Measurements from ENCODE around the gene ARG1.
"Not testable (repeated sequence)": the region's sequence is repeated elsewhere in the genome, so short reads cannot be mapped to it uniquely, and the experiment has no call there.

ARG1 gene

GRCh38 chr6:131572686-131573415, at the start of gene ARG1:
ARG1 (plus strand) TSS chr6:131573226; CDS start chr6:131573283, 57 bp downstream.
- no peaks in the 10 kb centered on the region for H3K9me3 Mint-ChIP-seq
- H3K36me3 Mint-ChIP-seq (ENCODE audit: low read depth): peaks cover 32% of the 10 kb centered on the region
- H3K27ac Mint-ChIP-seq: no peak within 1 kb of the TSS

GRCh38 chr6:131523988-131524673, 48.9 kb upstream of the ARG1 start:
- no peak overlapping the region for H3K4me3 Mint-ChIP-seq
- DNase-seq: no peak
- H3K9me3 Mint-ChIP-seq: no peaks in the 10 kb centered on the region
- no peaks in the 10 kb centered on the region for H3K36me3 Mint-ChIP-seq (ENCODE audit: low read depth)
- peaks cover 24% of the 10 kb centered on the region for H3K4me1 Mint-ChIP-seq (ENCODE audit: low read depth)
- H3K27me3 Mint-ChIP-seq: no peaks in the 10 kb centered on the region
- no peak overlapping the region for H3K27ac Mint-ChIP-seq

More at GRCh38 chr6:131572686-131573415, at the start of gene ARG1:
- H3K4me3 Mint-ChIP-seq: no peak within 1 kb of the TSS
- no peak for DNase-seq
- peaks cover 7% of the 10 kb centered on the region for H3K4me1 Mint-ChIP-seq (ENCODE audit: low read depth)
- H3K27me3 Mint-ChIP-seq: no peaks in the 10 kb centered on the region

GRCh38 chr6:131524695-131525336, 48.2 kb upstream of the ARG1 start:
- H3K9me3 Mint-ChIP-seq: no peaks in the 10 kb centered on the region
- no peaks in the 10 kb centered on the region for H3K27me3 Mint-ChIP-seq
- DNase-seq: peak; percentile 31
- no peaks in the 10 kb centered on the region for H3K36me3 Mint-ChIP-seq (ENCODE audit: low read depth)
- no peak overlapping the region for H3K27ac Mint-ChIP-seq
- peaks cover 25% of the 10 kb centered on the region for H3K4me1 Mint-ChIP-seq (ENCODE audit: low read depth)
- H3K4me3 Mint-ChIP-seq: no peak overlapping the region

GRCh38 chr6:131530936-131531335, 42.1 kb upstream of the ARG1 start:
- not testable (repeated sequence) for H3K27ac Mint-ChIP-seq; H3K4me3 Mint-ChIP-seq; H3K36me3 Mint-ChIP-seq (ENCODE audit: low read depth); DNase-seq; H3K9me3 Mint-ChIP-seq; H3K27me3 Mint-ChIP-seq
- peaks cover 59% of the 10 kb centered on the region for H3K4me1 Mint-ChIP-seq (ENCODE audit: low read depth)

GRCh38 chr6:131531681-131532080, 41.3 kb upstream of the ARG1 start:
- not testable (repeated sequence) for H3K4me3 Mint-ChIP-seq; DNase-seq; H3K9me3 Mint-ChIP-seq; H3K27me3 Mint-ChIP-seq; H3K36me3 Mint-ChIP-seq (ENCODE audit: low read depth); H3K27ac Mint-ChIP-seq
- peaks cover 58% of the 10 kb centered on the region for H3K4me1 Mint-ChIP-seq (ENCODE audit: low read depth)

GRCh38 chr6:131532580-131533039, 40.4 kb upstream of the ARG1 start:
- H3K27ac Mint-ChIP-seq: peak overlapping the region; percentile 88
- peaks cover 54% of the 10 kb centered on the region for H3K4me1 Mint-ChIP-seq (ENCODE audit: low read depth)
- peak overlapping the region; percentile 27 for H3K4me3 Mint-ChIP-seq

GRCh38 chr6:131538615-131539014, 34.4 kb upstream of the ARG1 start:
- not testable (repeated sequence) for H3K27me3 Mint-ChIP-seq; H3K4me1 Mint-ChIP-seq (ENCODE audit: low read depth); DNase-seq; H3K9me3 Mint-ChIP-seq; H3K36me3 Mint-ChIP-seq (ENCODE audit: low read depth); H3K27ac Mint-ChIP-seq; H3K4me3 Mint-ChIP-seq

More at GRCh38 chr6:131532580-131533039, 40.4 kb upstream of the ARG1 start:
- H3K9me3 Mint-ChIP-seq: no peaks in the 10 kb centered on the region
- H3K27me3 Mint-ChIP-seq: no peaks in the 10 kb centered on the region
- DNase-seq: peak; percentile 63
- H3K36me3 Mint-ChIP-seq (ENCODE audit: low read depth): no peaks in the 10 kb centered on the region

GRCh38 chr6:131545317-131545716, 27.7 kb upstream of the ARG1 start:
- Mint-ChIP-seq H3K9me3 (no peaks in the 10 kb centered on the region), H3K36me3 (ENCODE audit: low read depth) (no peaks in the 10 kb centered on the region), H3K27me3 (no peaks in the 10 kb centered on the region), H3K4me1 (ENCODE audit: low read depth) (no peaks in the 10 kb centered on the region), H3K4me3 (no peak overlapping the region), H3K27ac (no peak overlapping the region)
- DNase-seq: no peak

GRCh38 chr6:131547488-131547887, 25.5 kb upstream of the ARG1 start:
- Mint-ChIP-seq H3K9me3 (no peaks in the 10 kb centered on the region), H3K27ac (no peak overlapping the region), H3K4me3 (no peak overlapping the region), H3K4me1 (ENCODE audit: low read depth) (no peaks in the 10 kb centered on the region), H3K27me3 (no peaks in the 10 kb centered on the region), H3K36me3 (ENCODE audit: low read depth) (no peaks in the 10 kb centered on the region)
- no peak for DNase-seq

GRCh38 chr6:131548441-131548840, 24.6 kb upstream of the ARG1 start:
- Mint-ChIP-seq H3K27ac (no peak overlapping the region), H3K4me1 (ENCODE audit: low read depth) (no peaks in the 10 kb centered on the region), H3K27me3 (no peaks in the 10 kb centered on the region), H3K4me3 (no peak overlapping the region), H3K36me3 (ENCODE audit: low read depth) (no peaks in the 10 kb centered on the region), H3K9me3 (no peaks in the 10 kb centered on the region)
- DNase-seq: no peak

- no peak for DNase-seq
- H3K4me1 Mint-ChIP-seq (ENCODE audit: low read depth): no peaks in the 10 kb centered on the region
- H3K27ac Mint-ChIP-seq: no peak overlapping the region
- no peaks in the 10 kb centered on the region for H3K27me3 Mint-ChIP-seq
- H3K9me3 Mint-ChIP-seq: no peaks in the 10 kb centered on the region
- H3K36me3 Mint-ChIP-seq (ENCODE audit: low read depth): no peaks in the 10 kb centered on the region
- H3K4me3 Mint-ChIP-seq: no peak overlapping the region
Measured at GRCh38 chr6:131549811-131550210, 23.2 kb upstream of the ARG1 start.

GRCh38 chr6:131551902-131552301, 21.1 kb upstream of the ARG1 start:
- H3K27me3 Mint-ChIP-seq: no peaks in the 10 kb centered on the region

GRCh38 chr6:131552572-131552971, 20.5 kb upstream of the ARG1 start:
- H3K9me3 Mint-ChIP-seq: no peaks in the 10 kb centered on the region
- H3K36me3 Mint-ChIP-seq (ENCODE audit: low read depth): no peaks in the 10 kb centered on the region
- no peaks in the 10 kb centered on the region for H3K4me1 Mint-ChIP-seq (ENCODE audit: low read depth)
- no peak for DNase-seq
- no peak overlapping the region for H3K27ac Mint-ChIP-seq
- H3K4me3 Mint-ChIP-seq: no peak overlapping the region
- no peaks in the 10 kb centered on the region for H3K27me3 Mint-ChIP-seq

More at GRCh38 chr6:131551902-131552301, 21.1 kb upstream of the ARG1 start:
- no peak overlapping the region for H3K27ac Mint-ChIP-seq
- no peaks in the 10 kb centered on the region for H3K9me3 Mint-ChIP-seq
- no peak overlapping the region for H3K4me3 Mint-ChIP-seq
- no peak for DNase-seq
- H3K36me3 Mint-ChIP-seq (ENCODE audit: low read depth): no peaks in the 10 kb centered on the region
- H3K4me1 Mint-ChIP-seq (ENCODE audit: low read depth): no peaks in the 10 kb centered on the region

GRCh38 chr6:131555992-131556391, 17.0 kb upstream of the ARG1 start:
- Mint-ChIP-seq H3K4me3 (no peak overlapping the region), H3K27me3 (no peaks in the 10 kb centered on the region), H3K27ac (no peak overlapping the region), H3K9me3 (no peaks in the 10 kb centered on the region), H3K36me3 (ENCODE audit: low read depth) (no peaks in the 10 kb centered on the region), H3K4me1 (ENCODE audit: low read depth) (no peaks in the 10 kb centered on the region)
- DNase-seq: no peak

- no peak overlapping the region for H3K4me3 Mint-ChIP-seq
- no peaks in the 10 kb centered on the region for H3K9me3 Mint-ChIP-seq
- H3K27ac Mint-ChIP-seq: no peak overlapping the region
- H3K4me1 Mint-ChIP-seq (ENCODE audit: low read depth): no peaks in the 10 kb centered on the region
- no peak for DNase-seq
- no peaks in the 10 kb centered on the region for H3K36me3 Mint-ChIP-seq (ENCODE audit: low read depth)
- no peaks in the 10 kb centered on the region for H3K27me3 Mint-ChIP-seq
Measured at GRCh38 chr6:131558922-131559321, 14.1 kb upstream of the ARG1 start.

All from activated T-cell treated with anti-CD3 and anti-CD28 coated beads, Interleukin-2, amount 50 U/mL, for 24 hours (primary cell).